Pulmonary artery endothelial cell (primary cell): ENCODE data around the gene SRPK1. TPM values are rescaled to one million over a fixed set of nuclear protein-coding genes. Genes with fewer than 3 reads are reported as not detected.

Experiments
- total RNA-seq: library from RNA; depleted of rRNA; stranded (reverse); fragments of >200 nt; gene quantifications from 2 replicates; pipeline ENCODE4 v1.2.3, GENCODE V29; 2014

SRPK1 gene
- total RNA-seq, 1 donor from 2014 or later = 76.4 TPM

Other genes with a start within 250 kb of the SRPK1 start
- 67.2 and 89.1 TPM in 2 replicates for gene FKBP5, start 232.2 kb downstream of the SRPK1 start, total RNA-seq
- 0.11 and 0.40 TPM in 2 replicates for gene ARMC12, start 184.1 kb downstream of the SRPK1 start, total RNA-seq
- gene CLPSL2, start 144.5 kb downstream of the SRPK1 start, total RNA-seq = not detected in 2 replicates
- gene CLPSL1, start 140.1 kb downstream of the SRPK1 start, total RNA-seq = not detected in 2 replicates
- not detected in 2 replicates for gene CLPS, start 123.8 kb downstream of the SRPK1 start, total RNA-seq
- not detected in 2 replicates for gene LHFPL5, start 115.7 kb downstream of the SRPK1 start, total RNA-seq
- gene SLC26A8, start 103.5 kb upstream of the SRPK1 start, total RNA-seq = under 0.01 TPM in 1 of 2 replicates, not detected in the other
- 59.4 and 69.6 TPM in 2 replicates for gene MAPK14, start 106.7 kb upstream of the SRPK1 start, total RNA-seq
- gene MAPK13, start 209.4 kb upstream of the SRPK1 start, total RNA-seq = 1.3 and 2.5 TPM in 2 replicates